Measurements from ENCODE around the gene CD40.

CD40 gene

GRCh38 chr20:46144432-46145025 is 26.4 kb downstream of the CD40 start:
- H3K27me3 ChIP-seq (ENCODE audit: control insufficient read depth, insufficient read depth, low read length): peaks cover 21% of the 10 kb centered on the region
- no peaks in the 10 kb centered on the region for H3K36me3 ChIP-seq (ENCODE audit: control insufficient read depth, insufficient read depth, low read length)
- peaks cover 4% of the 10 kb centered on the region for H3K4me1 ChIP-seq (ENCODE audit: control insufficient read depth, insufficient read depth, low read length)
- no peak overlapping the region for H3K4me3 ChIP-seq (ENCODE audit: low read length)
- no peaks in the 10 kb centered on the region for H3K9me3 ChIP-seq (ENCODE audit: control insufficient read depth, low read length)
- H3K9ac ChIP-seq (ENCODE audit: low read length): no peak overlapping the region

- Histone ChIP-seq H3K9ac (ENCODE audit: low read length) (no peak overlapping the region), H3K27me3 (ENCODE audit: control insufficient read depth, insufficient read depth, low read length) (peaks cover 15% of the 10 kb centered on the region), H3K4me1 (ENCODE audit: control insufficient read depth, insufficient read depth, low read length) (no peaks in the 10 kb centered on the region), H3K9me3 (ENCODE audit: control insufficient read depth, low read length) (no peaks in the 10 kb centered on the region), H3K4me3 (ENCODE audit: low read length) (no peak overlapping the region), H3K36me3 (ENCODE audit: control insufficient read depth, insufficient read depth, low read length) (no peaks in the 10 kb centered on the region)
These were observed 27.6 kb downstream of the CD40 start for GRCh38 chr20:46145713-46146112.

GRCh38 chr20:46148313-46149208 is 30.4 kb downstream of the CD40 start:
- Histone ChIP-seq H3K4me3 (ENCODE audit: low read length) (no peak overlapping the region), H3K36me3 (ENCODE audit: control insufficient read depth, insufficient read depth, low read length) (no peaks in the 10 kb centered on the region), H3K9ac (ENCODE audit: low read length) (no peak overlapping the region), H3K9me3 (ENCODE audit: control insufficient read depth, low read length) (no peaks in the 10 kb centered on the region), H3K27me3 (ENCODE audit: control insufficient read depth, insufficient read depth, low read length) (peaks cover 9% of the 10 kb centered on the region), H3K4me1 (ENCODE audit: control insufficient read depth, insufficient read depth, low read length) (no peaks in the 10 kb centered on the region)

- Histone ChIP-seq H3K4me1 (ENCODE audit: control insufficient read depth, insufficient read depth, low read length) (no peaks in the 10 kb centered on the region), H3K36me3 (ENCODE audit: control insufficient read depth, insufficient read depth, low read length) (no peaks in the 10 kb centered on the region), H3K4me3 (ENCODE audit: low read length) (no peak overlapping the region), H3K9me3 (ENCODE audit: control insufficient read depth, low read length) (no peaks in the 10 kb centered on the region), H3K27me3 (ENCODE audit: control insufficient read depth, insufficient read depth, low read length) (peaks cover 12% of the 10 kb centered on the region), H3K9ac (ENCODE audit: low read length) (no peak overlapping the region)
These were observed 32.8 kb downstream of the CD40 start for GRCh38 chr20:46150943-46151342.

- H3K9me3 ChIP-seq (ENCODE audit: control insufficient read depth, low read length): no peaks in the 10 kb centered on the region
- no peak overlapping the region for H3K4me3 ChIP-seq (ENCODE audit: low read length)
- no peak overlapping the region for H3K9ac ChIP-seq (ENCODE audit: low read length)
- no peaks in the 10 kb centered on the region for H3K36me3 ChIP-seq (ENCODE audit: control insufficient read depth, insufficient read depth, low read length)
- H3K27me3 ChIP-seq (ENCODE audit: control insufficient read depth, insufficient read depth, low read length): peaks cover 12% of the 10 kb centered on the region
- no peaks in the 10 kb centered on the region for H3K4me1 ChIP-seq (ENCODE audit: control insufficient read depth, insufficient read depth, low read length)
These were observed 33.8 kb downstream of the CD40 start for GRCh38 chr20:46151936-46152335.

- peaks cover 12% of the 10 kb centered on the region for H3K27me3 ChIP-seq (ENCODE audit: control insufficient read depth, insufficient read depth, low read length)
These were observed 34.9 kb downstream of the CD40 start for GRCh38 chr20:46152824-46153586.

GRCh38 chr20:46154305-46154704 is 36.2 kb downstream of the CD40 start:
- Histone ChIP-seq H3K4me3 (ENCODE audit: low read length) (no peak overlapping the region), H3K9me3 (ENCODE audit: control insufficient read depth, low read length) (no peaks in the 10 kb centered on the region), H3K9ac (ENCODE audit: low read length) (no peak overlapping the region), H3K36me3 (ENCODE audit: control insufficient read depth, insufficient read depth, low read length) (no peaks in the 10 kb centered on the region), H3K4me1 (ENCODE audit: control insufficient read depth, insufficient read depth, low read length) (no peaks in the 10 kb centered on the region), H3K27me3 (ENCODE audit: control insufficient read depth, insufficient read depth, low read length) (peaks cover 16% of the 10 kb centered on the region)

More at GRCh38 chr20:46152824-46153586, 34.9 kb downstream of the CD40 start:
- H3K4me3 ChIP-seq (ENCODE audit: low read length): no peak overlapping the region
- no peak overlapping the region for H3K9ac ChIP-seq (ENCODE audit: low read length)
- H3K4me1 ChIP-seq (ENCODE audit: control insufficient read depth, insufficient read depth, low read length): no peaks in the 10 kb centered on the region
- H3K9me3 ChIP-seq (ENCODE audit: control insufficient read depth, low read length): no peaks in the 10 kb centered on the region
- no peaks in the 10 kb centered on the region for H3K36me3 ChIP-seq (ENCODE audit: control insufficient read depth, insufficient read depth, low read length)

- Histone ChIP-seq H3K36me3 (ENCODE audit: control insufficient read depth, insufficient read depth, low read length) (no peaks in the 10 kb centered on the region), H3K9me3 (ENCODE audit: control insufficient read depth, low read length) (no peaks in the 10 kb centered on the region), H3K4me3 (ENCODE audit: low read length) (no peak overlapping the region), H3K9ac (ENCODE audit: low read length) (no peak overlapping the region), H3K27me3 (ENCODE audit: control insufficient read depth, insufficient read depth, low read length) (peaks cover 20% of the 10 kb centered on the region), H3K4me1 (ENCODE audit: control insufficient read depth, insufficient read depth, low read length) (no peaks in the 10 kb centered on the region)
These were observed 36.7 kb downstream of the CD40 start for GRCh38 chr20:46154796-46155195.

GRCh38 chr20:46156065-46156464 is 38.0 kb downstream of the CD40 start:
- H3K36me3 ChIP-seq (ENCODE audit: control insufficient read depth, insufficient read depth, low read length): no peaks in the 10 kb centered on the region
- H3K27me3 ChIP-seq (ENCODE audit: control insufficient read depth, insufficient read depth, low read length): peaks cover 15% of the 10 kb centered on the region
- H3K4me3 ChIP-seq (ENCODE audit: low read length): no peak overlapping the region
- no peak overlapping the region for H3K9ac ChIP-seq (ENCODE audit: low read length)
- no peaks in the 10 kb centered on the region for H3K9me3 ChIP-seq (ENCODE audit: control insufficient read depth, low read length)
- H3K4me1 ChIP-seq (ENCODE audit: control insufficient read depth, insufficient read depth, low read length): no peaks in the 10 kb centered on the region

- H3K4me1 ChIP-seq (ENCODE audit: control insufficient read depth, insufficient read depth, low read length): no peaks in the 10 kb centered on the region
- H3K4me3 ChIP-seq (ENCODE audit: low read length): no peak overlapping the region
- no peaks in the 10 kb centered on the region for H3K36me3 ChIP-seq (ENCODE audit: control insufficient read depth, insufficient read depth, low read length)
- H3K27me3 ChIP-seq (ENCODE audit: control insufficient read depth, insufficient read depth, low read length): peaks cover 15% of the 10 kb centered on the region
- no peaks in the 10 kb centered on the region for H3K9me3 ChIP-seq (ENCODE audit: control insufficient read depth, low read length)
- H3K9ac ChIP-seq (ENCODE audit: low read length): no peak overlapping the region
These were observed 39.0 kb downstream of the CD40 start for GRCh38 chr20:46157076-46157592.

GRCh38 chr20:46157625-46158024 is 39.5 kb downstream of the CD40 start:
- Histone ChIP-seq H3K9ac (ENCODE audit: low read length) (no peak overlapping the region), H3K9me3 (ENCODE audit: control insufficient read depth, low read length) (no peaks in the 10 kb centered on the region), H3K4me3 (ENCODE audit: low read length) (no peak overlapping the region), H3K27me3 (ENCODE audit: control insufficient read depth, insufficient read depth, low read length) (peaks cover 15% of the 10 kb centered on the region), H3K4me1 (ENCODE audit: control insufficient read depth, insufficient read depth, low read length) (no peaks in the 10 kb centered on the region), H3K36me3 (ENCODE audit: control insufficient read depth, insufficient read depth, low read length) (no peaks in the 10 kb centered on the region)
